Uterine smooth muscle cell (primary cell): ENCODE measurements around the gene SENP2. TPM values are rescaled to one million over a fixed set of nuclear protein-coding genes. Genes with fewer than 3 reads are reported as not detected.

Experiments
- total RNA-seq: library from RNA; depleted of rRNA; stranded (reverse); fragments of >200 nt; gene quantifications from 2 replicates; pipeline ENCODE4 v1.2.3, GENCODE V29; 2014

The SENP2 gene
- 40.6 and 43.4 TPM in 2 replicates for total RNA-seq

GRCh38 chr3:185585859-185586685 lies at the start of gene SENP2:
TSS of gene SENP2 (plus strand) at chr3:185586295. CDS start at chr3:185586414, 119 bp downstream.

DNA sequence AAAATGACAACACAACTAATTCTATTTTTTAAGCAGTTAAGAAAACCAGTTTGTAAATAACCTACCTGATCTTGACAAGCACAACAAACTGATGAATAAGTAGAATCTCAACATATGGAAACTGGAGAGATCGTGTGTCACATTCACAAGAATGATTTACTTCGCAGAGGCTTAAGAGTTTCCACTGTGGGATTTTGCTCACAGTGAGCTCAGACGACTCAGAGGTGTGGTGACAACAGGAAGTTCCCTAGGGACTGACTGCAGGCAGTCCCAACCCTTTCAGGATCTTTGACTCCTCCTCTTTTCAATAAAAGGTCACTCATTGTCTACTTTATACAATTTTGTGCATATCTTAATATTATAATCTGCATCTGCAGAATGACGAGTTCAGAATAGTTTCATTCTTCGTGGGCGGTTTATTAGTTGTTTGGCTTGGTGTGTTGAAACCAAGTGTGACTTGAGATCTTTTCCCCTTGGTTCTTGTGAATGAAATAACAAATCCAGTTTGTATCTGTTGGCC lies 33.7 kb upstream of the SENP2 start, which contains the start of gene LIPH:
Gene LIPH, minus strand, starts transcription at position 231 of the 520 bp plus-strand sequence. Its CDS starts 117 bp downstream, at position 114.

Other genes with a start within 250 kb of the SENP2 start
- gene MAP3K13, start 223.2 kb upstream of the SENP2 start, total RNA-seq = 15.2 and 18.4 TPM in 2 replicates
- 9.7 and 10.1 TPM in 2 replicates for gene TMEM41A, start 87.3 kb upstream of the SENP2 start, total RNA-seq
- under 0.01 TPM in 1 of 2 replicates, not detected in the other for gene LIPH, start 33.7 kb upstream of the SENP2 start, total RNA-seq
- 50.6 and 52.6 TPM in 2 replicates for gene IGF2BP2, start 238.7 kb downstream of the SENP2 start, total RNA-seq